C4-2B (cell line): ENCODE data around the gene MTHFD2L.

Experiments used
- CTCF ChIP-seq: fragments of 450-650 bp; conservative IDR thresholded peaks from 2 replicates; pipeline ENCODE4 v1.5.1; 2017; ENCODE audit warnings: mild to moderate bottlenecking
- ZFX ChIP-seq: fragments of 450-650 bp; IDR thresholded peaks from 2 replicates; pipeline ENCODE4 v1.6.1; 2017

DNA sequence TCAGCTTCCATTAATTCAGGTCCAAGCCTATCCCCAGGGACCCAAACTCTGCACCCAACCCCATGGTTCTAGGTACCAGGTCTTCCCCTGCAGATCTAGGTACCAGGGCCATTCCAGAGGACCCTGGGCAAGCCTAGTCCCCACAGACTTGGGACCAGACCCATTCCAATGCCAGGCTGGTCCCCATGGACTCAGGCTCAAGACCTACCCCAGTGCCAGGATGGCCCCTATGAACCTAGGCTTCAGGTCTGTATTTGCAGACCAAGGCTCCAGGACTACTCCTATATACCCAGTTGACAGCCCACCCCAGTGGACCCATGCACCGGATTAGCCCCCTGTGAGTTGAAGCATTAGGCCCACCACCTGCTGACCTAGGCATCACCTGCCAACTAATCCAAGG is 8.9 kb downstream of the MTHFD2L start:
- TF ChIP-seq CTCF: no peak
- TF ChIP-seq ZFX: no peak
